ENCODE results near the gene HOXD13.

DNA sequence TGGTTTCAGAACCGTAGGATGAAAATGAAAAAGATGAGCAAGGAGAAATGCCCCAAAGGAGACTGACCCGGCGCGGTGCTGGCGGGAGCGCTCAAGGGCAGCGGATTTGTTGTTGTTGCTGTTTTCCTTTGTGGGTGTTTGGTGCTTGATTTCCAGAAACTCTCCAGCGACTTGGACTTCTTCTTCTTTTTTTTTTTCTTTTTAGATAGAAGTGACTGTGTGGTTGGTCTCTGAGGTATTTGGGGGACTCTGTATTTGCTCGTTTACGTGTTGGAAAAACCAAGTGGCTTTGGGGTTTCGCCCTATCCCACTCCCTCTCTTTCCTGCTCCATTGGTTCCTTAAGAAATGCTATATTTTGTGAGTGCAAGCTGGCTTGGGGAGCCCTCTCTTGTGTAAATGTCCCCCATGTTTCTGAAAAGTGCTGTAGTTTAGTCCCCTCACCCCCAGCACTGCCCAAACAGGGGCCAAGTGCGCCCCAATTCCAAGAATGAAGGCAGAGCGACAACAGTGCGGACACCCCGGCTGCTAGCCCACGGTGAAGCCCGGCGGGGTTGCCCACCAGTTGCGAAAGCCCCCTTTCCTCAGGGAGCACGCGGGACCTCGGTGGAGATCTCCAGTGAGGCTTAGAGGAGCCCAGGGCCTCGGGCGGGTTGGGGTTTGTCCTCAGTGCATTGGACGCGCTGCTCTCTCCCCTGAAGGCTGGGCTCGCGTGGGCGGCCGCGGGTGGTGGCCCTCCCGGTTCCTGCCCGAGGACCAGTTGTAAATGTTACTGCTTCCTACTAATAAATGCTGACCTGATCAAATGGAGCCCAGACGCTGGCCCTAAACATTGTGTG, 31.8 kb downstream of the HOXD13 start:
- TF ChIP-seq, protein P1, sequence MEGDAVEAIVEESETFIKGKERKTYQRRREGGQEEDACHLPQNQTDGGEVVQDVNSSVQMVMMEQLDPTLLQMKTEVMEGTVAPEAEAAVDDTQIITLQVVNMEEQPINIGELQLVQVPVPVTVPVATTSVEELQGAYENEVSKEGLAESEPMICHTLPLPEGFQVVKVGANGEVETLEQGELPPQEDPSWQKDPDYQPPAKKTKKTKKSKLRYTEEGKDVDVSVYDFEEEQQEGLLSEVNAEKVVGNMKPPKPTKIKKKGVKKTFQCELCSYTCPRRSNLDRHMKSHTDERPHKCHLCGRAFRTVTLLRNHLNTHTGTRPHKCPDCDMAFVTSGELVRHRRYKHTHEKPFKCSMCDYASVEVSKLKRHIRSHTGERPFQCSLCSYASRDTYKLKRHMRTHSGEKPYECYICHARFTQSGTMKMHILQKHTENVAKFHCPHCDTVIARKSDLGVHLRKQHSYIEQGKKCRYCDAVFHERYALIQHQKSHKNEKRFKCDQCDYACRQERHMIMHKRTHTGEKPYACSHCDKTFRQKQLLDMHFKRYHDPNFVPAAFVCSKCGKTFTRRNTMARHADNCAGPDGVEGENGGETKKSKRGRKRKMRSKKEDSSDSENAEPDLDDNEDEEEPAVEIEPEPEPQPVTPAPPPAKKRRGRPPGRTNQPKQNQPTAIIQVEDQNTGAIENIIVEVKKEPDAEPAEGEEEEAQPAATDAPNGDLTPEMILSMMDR (IDR thresholded peaks at IDR 0.05; ENCODE audit: extremely low read depth in 1 of 2, insufficient read depth in 1 of 2, low read depth in 1 of 2, low read length in 2 of 2): no peak
- TF ChIP-seq POLR2A (IDR thresholded peaks at IDR 0.05; ENCODE audit: low read depth, low read length) (no peak), POLR2AphosphoS5 (IDR thresholded peaks at IDR 0.05; ENCODE audit: insufficient read depth, low read depth, low read length) (no peak), EZH2 (IDR thresholded peaks at IDR 0.05; ENCODE audit: borderline replicate concordance, low read depth, low read length, severe bottlenecking) (no peak), MYC (IDR thresholded peaks at IDR 0.05; ENCODE audit: low read depth, low read length) (no peak)
- TF ChIP-seq, protein P2, sequence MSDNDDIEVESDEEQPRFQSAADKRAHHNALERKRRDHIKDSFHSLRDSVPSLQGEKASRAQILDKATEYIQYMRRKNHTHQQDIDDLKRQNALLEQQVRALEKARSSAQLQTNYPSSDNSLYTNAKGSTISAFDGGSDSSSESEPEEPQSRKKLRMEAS (IDR thresholded peaks at IDR 0.05; ENCODE audit: insufficient read depth, insufficient read length): no peak
